ENCODE results near the gene HES1.

HES1 gene

DNA sequence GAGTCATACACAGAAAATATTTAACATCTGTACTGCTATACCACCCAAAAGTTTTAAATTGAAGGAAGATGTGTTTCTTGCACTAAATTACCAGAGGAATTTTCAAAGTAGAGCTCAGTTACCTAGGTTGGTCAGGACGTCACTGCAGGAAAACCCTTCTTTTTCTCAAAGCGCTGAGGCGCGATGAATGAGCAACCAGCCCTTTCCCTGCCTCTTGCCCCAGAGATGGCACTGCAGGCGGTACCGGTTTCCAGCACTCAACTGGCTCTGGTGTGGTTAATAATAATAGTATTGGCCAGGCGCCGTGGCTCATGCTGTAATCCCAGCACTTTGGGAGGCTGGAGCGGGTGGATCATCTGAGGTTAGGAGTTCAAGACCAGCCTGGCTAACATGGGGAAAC, 49.3 kb downstream of the HES1 start:
- no peak for TF ChIP-seq GATA1 (IDR thresholded peaks at IDR 0.05; ENCODE audit: low read depth, low read length)
- no peak for TF ChIP-seq POLR2A (IDR thresholded peaks at IDR 0.05; ENCODE audit: low read length)

DNA sequence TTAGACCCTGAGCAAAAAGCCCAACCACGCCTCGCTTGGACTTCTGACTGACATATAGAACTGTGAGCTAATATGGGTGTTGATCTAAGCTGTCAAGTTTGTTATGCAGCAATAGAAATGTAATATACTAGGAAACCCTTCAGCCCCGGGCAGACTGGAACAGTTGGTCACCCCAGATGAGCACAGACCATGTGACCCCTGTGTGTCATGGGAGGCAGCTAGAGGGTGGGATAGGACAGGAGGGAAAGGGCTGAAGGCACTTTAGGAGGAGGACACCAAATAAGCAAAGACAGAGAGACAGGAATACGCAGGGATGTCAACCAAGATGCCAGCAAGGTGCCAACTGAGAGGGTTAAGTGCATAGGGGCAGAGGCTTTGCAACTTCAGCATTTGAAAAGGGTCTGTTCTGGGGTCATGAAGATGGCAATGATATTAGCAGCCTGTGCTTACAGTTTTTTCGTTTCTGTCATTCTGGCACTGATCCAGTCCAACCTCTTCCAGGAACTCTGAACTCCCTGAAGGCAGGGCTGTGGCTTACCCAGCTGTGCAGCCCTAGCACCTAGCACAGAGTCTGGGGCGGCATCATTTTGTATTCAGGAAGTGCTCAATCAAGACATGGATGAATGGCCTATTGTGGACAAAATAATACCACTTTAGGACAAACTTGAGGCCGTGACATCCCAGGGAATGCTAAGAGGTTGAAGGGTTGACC, 51.4 kb downstream of the HES1 start:
- TF ChIP-seq POLR2A (IDR thresholded peaks at IDR 0.05; ENCODE audit: low read length) = no peak
- no peak for TF ChIP-seq GATA1 (IDR thresholded peaks at IDR 0.05; ENCODE audit: low read depth, low read length)
- DNase-seq = peak; percentile 32 to 48

More for the DNA sequence above, 49.3 kb downstream of the HES1 start:
- DNase-seq = no peak

Data from erythroblast (primary cell).